ENCODE data around the gene CEACAM4. TPM values are rescaled to one million over a fixed set of nuclear protein-coding genes. Genes with fewer than 3 reads are reported as not detected.

CEACAM4 gene
- total RNA-seq, 1 experiment from 2014 or later = not detected

GRCh38 chr19:41626278-41626677 lies 596 bp downstream of the CEACAM4 start:
- ChIA-PET CTCF (no interaction called here), RAD21 (ENCODE audit: low non-redundant PET in 1 of 2, low total read pairs in 2 of 2, uncharacterized antibody in 2 of 2, unreplicated experiment in 2 of 2) (no interaction called here), POLR2A (no interaction called here)
- H2AFZ ChIP-seq (ENCODE audit: low read depth, low read length, poor library complexity, severe bottlenecking) = no peak overlapping the region
- ATAC-seq (no peak), DNase-seq (ENCODE audit: low read depth, low spot score) (no peak)
- H3K4me3 ChIP-seq (replicated peaks in 1 of 2; ENCODE audit: low read depth in 1 of 2, low read length in 2 of 2) = no peak overlapping the region
- H4K20me1 ChIP-seq (ENCODE audit: insufficient read depth) = no peaks in the 10 kb centered on the region
- intact Hi-C loops (cut with micrococcal nuclease) = no loop called here
- no peaks in the 10 kb centered on the region for H3K9me2 ChIP-seq (ENCODE audit: insufficient read depth)
- no peak overlapping the region for H3K9ac ChIP-seq (ENCODE audit: low read length)
- H3K79me2 ChIP-seq (ENCODE audit: insufficient read depth, low read length) = no peaks in the 10 kb centered on the region
- H3K27ac ChIP-seq (ENCODE audit: low read depth, low read length) = no peak overlapping the region
- H3K9me3 ChIP-seq (ENCODE audit: control insufficient read depth in 1 of 2, insufficient read depth in 1 of 2, low read depth in 1 of 2, low read length in 2 of 2) = peaks cover 0 to 12% of the 10 kb centered on the region in 2 experiments; a peak in 1 of 4 replicates
- no peak overlapping the region for H3K4me2 ChIP-seq (ENCODE audit: low read length)
- peaks cover 70% of the 10 kb centered on the region for H3K27me3 ChIP-seq (ENCODE audit: insufficient read depth, low read length)
- no TSS peak for BruUV-seq (replicated peaks)
- TF ChIP-seq YY1 (IDR thresholded peaks at IDR 0.05; ENCODE audit: extremely low read depth, insufficient replicate concordance, low read depth, low read length) (no peak), SRF (IDR thresholded peaks at IDR 0.05; ENCODE audit: low read depth) (no peak), JUND (IDR thresholded peaks at IDR 0.05) (no peak), ATF3 (IDR thresholded peaks at IDR 0.05) (no peak), ZNF274 (IDR thresholded peaks at IDR 0.05; ENCODE audit: low read depth, low read length) (no peak), REST (IDR thresholded peaks at IDR 0.05; ENCODE audit: low read depth) (no peak), CBX3 (IDR thresholded peaks at IDR 0.05; ENCODE audit: low read depth) (no peak), TCF7L2 (IDR thresholded peaks at IDR 0.05; ENCODE audit: borderline replicate concordance, extremely low read depth, insufficient read depth, insufficient read length) (no peak), EZH2 (IDR thresholded peaks at IDR 0.05) (no peak), ZBTB33 (IDR thresholded peaks at IDR 0.05; ENCODE audit: extremely low read depth, insufficient replicate concordance, low read length) (no peak), SP1 (IDR thresholded peaks at IDR 0.05; ENCODE audit: low read depth) (no peak), POLR2A (IDR thresholded peaks at IDR 0.05; ENCODE audit: borderline replicate concordance, extremely low read depth, insufficient read depth, insufficient read length) (no peak), EZH2phosphoT487 (IDR thresholded peaks at IDR 0.05; ENCODE audit: borderline replicate concordance) (no peak), POLR2AphosphoS5 (IDR thresholded peaks at IDR 0.05; ENCODE audit: low read depth, low read length) (no peak), SIN3A (IDR thresholded peaks at IDR 0.05; ENCODE audit: low read depth) (no peak), EGR1 (IDR thresholded peaks at IDR 0.05; ENCODE audit: low read depth) (no peak), CEBPB (IDR thresholded peaks at IDR 0.05; ENCODE audit: low read depth) (no peak), CTCF (IDR thresholded peaks at IDR 0.05 in 2 of 3, conservative IDR thresholded peaks at IDR 0.05 in 1 of 3; ENCODE audit: borderline replicate concordance in 1 of 3, insufficient read depth in 1 of 3, low read depth in 2 of 3, low read length in 2 of 3) (no peak), FOSL1 (IDR thresholded peaks at IDR 0.05; ENCODE audit: low read depth) (no peak)
- no peaks in the 10 kb centered on the region for H3K36me3 ChIP-seq (ENCODE audit: control insufficient read depth in 1 of 2, insufficient read depth in 2 of 2, low read length in 2 of 2)
- no peaks in the 10 kb centered on the region for H3K4me1 ChIP-seq (ENCODE audit: control insufficient read depth in 1 of 2, insufficient read depth in 2 of 2, low read length in 2 of 2)

All from HCT116 (cell line).